Nephron (organoid): ENCODE measurements around the gene GNG7.
"Not testable (repeated sequence)": the region's sequence is repeated elsewhere in the genome, so short reads cannot be mapped to it uniquely, and the experiment has no call there.

Source experiments
- H3K27ac Mint-ChIP-seq, 3 experiments: 2 replicates each; pipeline ENCODE4 v1.8.0; 2020; ENCODE audit warnings: mixed read lengths in 3 of 3, mild to moderate bottlenecking in 2 of 3, moderate library complexity in 1 of 3
- H3K27me3 Mint-ChIP-seq: 2 replicates; pipeline ENCODE4 v1.8.0; 2021; ENCODE audit warnings: low read depth, mild to moderate bottlenecking, moderate library complexity, mixed read lengths
- H3K36me3 Mint-ChIP-seq: 2 replicates; pipeline ENCODE4 v1.8.0; 2020; ENCODE audit warnings: low read depth, mixed read lengths
- H3K4me1 Mint-ChIP-seq: 2 replicates; pipeline ENCODE4 v1.8.0; 2020; ENCODE audit warnings: mixed read lengths
- H3K4me3 Mint-ChIP-seq, 3 experiments: 2 replicates each; pipeline ENCODE4 v1.8.0; 2020; ENCODE audit warnings: mild to moderate bottlenecking in 3 of 3, mixed read lengths in 3 of 3, moderate library complexity in 2 of 3
- H3K9me3 Mint-ChIP-seq: 2 replicates; pipeline ENCODE4 v1.8.0; 2020; ENCODE audit warnings: mixed read lengths
- CTCF ChIP-seq, 3 experiments: fragments of 200-600 bp; sonication (generic); IDR thresholded peaks; one replicate each; pipeline ENCODE4 v1.5.0; 2021; ENCODE audit warnings: antibody characterized with exemption in 3 of 3; ENCODE audit not compliant: unreplicated experiment in 3 of 3

GNG7 gene

GRCh38 chr19:2512523-2513431, 189.7 kb downstream of the GNG7 start:
- Mint-ChIP-seq H3K27me3 (peaks cover 15% of the 10 kb centered on the region), H3K27ac (no peak overlapping the region), H3K36me3 (no peaks in the 10 kb centered on the region), H3K4me3 (no peak overlapping the region), H3K4me1 (peaks cover 4% of the 10 kb centered on the region), H3K9me3 (no peaks in the 10 kb centered on the region)
- TF ChIP-seq CTCF (IDR thresholded peaks at IDR 0.05; ENCODE audit: unreplicated experiment in 3 of 3): no peak

- H3K36me3 Mint-ChIP-seq: no peaks in the 10 kb centered on the region
- no peak overlapping the region for H3K27ac Mint-ChIP-seq
- H3K4me3 Mint-ChIP-seq: no peak overlapping the region
- peaks cover 7% of the 10 kb centered on the region for H3K4me1 Mint-ChIP-seq
- TF ChIP-seq CTCF (IDR thresholded peaks at IDR 0.05; ENCODE audit: unreplicated experiment in 3 of 3): no peak
- peaks cover 13% of the 10 kb centered on the region for H3K27me3 Mint-ChIP-seq
- H3K9me3 Mint-ChIP-seq: no peaks in the 10 kb centered on the region
These were observed 190.5 kb downstream of the GNG7 start for GRCh38 chr19:2511991-2512390.

DNA sequence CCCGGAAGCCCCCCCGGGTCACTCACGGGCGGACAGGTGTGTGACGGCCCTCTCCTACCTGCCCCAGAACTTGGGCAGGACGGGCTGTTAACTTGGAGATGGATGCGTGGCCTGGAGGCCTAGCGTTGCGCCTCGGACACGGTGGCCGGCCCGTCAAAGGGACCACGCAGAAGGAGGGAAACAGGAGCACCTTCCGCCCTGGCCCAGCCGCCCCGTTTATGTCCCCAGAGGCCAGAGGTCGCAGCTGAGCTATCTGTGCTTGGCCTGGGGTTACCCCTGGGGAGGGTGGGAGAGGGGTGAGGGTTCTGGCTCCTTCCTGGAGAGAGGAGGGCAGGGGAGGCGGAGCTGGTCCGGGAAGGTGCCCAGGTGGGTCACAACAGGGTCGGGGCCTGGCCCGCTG, 190.9 kb downstream of the GNG7 start:
- no peaks in the 10 kb centered on the region for H3K36me3 Mint-ChIP-seq
- H3K4me3 Mint-ChIP-seq: no peak overlapping the region
- H3K27me3 Mint-ChIP-seq: peaks cover 11% of the 10 kb centered on the region
- peaks cover 8% of the 10 kb centered on the region for H3K4me1 Mint-ChIP-seq
- H3K9me3 Mint-ChIP-seq: no peaks in the 10 kb centered on the region
- no peak overlapping the region for H3K27ac Mint-ChIP-seq
- TF ChIP-seq CTCF (IDR thresholded peaks at IDR 0.05; ENCODE audit: unreplicated experiment in 3 of 3): no peak

DNA sequence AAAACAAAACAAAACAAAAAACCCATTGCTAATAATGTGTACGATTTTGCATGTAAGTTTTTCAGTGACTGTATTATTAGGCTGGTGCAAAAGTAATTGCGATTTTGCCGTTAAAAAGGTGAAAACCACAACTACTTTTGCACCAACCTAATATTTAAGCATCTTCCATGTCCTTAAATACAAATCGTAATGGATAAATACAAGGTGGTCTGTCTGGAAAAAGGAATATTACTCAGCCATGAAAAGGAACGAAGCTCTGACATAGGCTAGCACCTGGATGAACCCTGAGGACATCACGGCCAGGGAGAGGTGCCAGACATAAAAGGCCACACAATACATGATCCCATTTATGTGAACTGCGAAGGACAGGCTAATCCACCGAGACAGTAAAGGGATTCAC, 193.4 kb downstream of the GNG7 start:
- H3K36me3 Mint-ChIP-seq: no peaks in the 10 kb centered on the region
- H3K4me3 Mint-ChIP-seq: no peak overlapping the region
- no peaks in the 10 kb centered on the region for H3K9me3 Mint-ChIP-seq
- H3K27me3 Mint-ChIP-seq: peaks cover 3% of the 10 kb centered on the region
- H3K4me1 Mint-ChIP-seq: peaks cover 8% of the 10 kb centered on the region
- TF ChIP-seq CTCF (IDR thresholded peaks at IDR 0.05; ENCODE audit: unreplicated experiment in 3 of 3): no peak
- no peak overlapping the region for H3K27ac Mint-ChIP-seq

- no peak for TF ChIP-seq CTCF (IDR thresholded peaks at IDR 0.05; ENCODE audit: unreplicated experiment in 3 of 3)
- H3K27ac Mint-ChIP-seq: peak overlapping the region; percentile 73 to 89 (median 77)
- H3K9me3 Mint-ChIP-seq: no peaks in the 10 kb centered on the region
- peak overlapping the region in 2 of 3 experiments; percentile 13 to 46 for H3K4me3 Mint-ChIP-seq
- H3K27me3 Mint-ChIP-seq: no peaks in the 10 kb centered on the region
- peaks cover 8% of the 10 kb centered on the region for H3K4me1 Mint-ChIP-seq
- H3K36me3 Mint-ChIP-seq: no peaks in the 10 kb centered on the region
These were observed 195.4 kb downstream of the GNG7 start for GRCh38 chr19:2507109-2507508.

GRCh38 chr19:2506656-2507055, 195.8 kb downstream of the GNG7 start:
- not testable (repeated sequence) for H3K27me3 Mint-ChIP-seq, H3K36me3 Mint-ChIP-seq, H3K9me3 Mint-ChIP-seq, H3K4me3 Mint-ChIP-seq, H3K4me1 Mint-ChIP-seq
- H3K27ac Mint-ChIP-seq: peak overlapping the region in 1 of 3 experiments; percentile 77
